COLO668 (cell line): ENCODE results near the gene SPIRE2.
"Not testable (repeated sequence)": the region's sequence is repeated elsewhere in the genome, so short reads cannot be mapped to it uniquely, and the experiment has no call there.

Experiments
- DNase-seq: peaks from one replicate; lab custom pipeline; 2025; ENCODE audit not compliant: unreplicated experiment; lab: John Stamatoyannopoulos, UW

Gene SPIRE2

GRCh38 chr16:89912143-89912542, 83.9 kb downstream of the SPIRE2 start:
- no peak for DNase-seq

GRCh38 chr16:89912627-89913026, 84.4 kb downstream of the SPIRE2 start:
- no peak for DNase-seq

- no peak for DNase-seq
Measured at GRCh38 chr16:89913408-89914387, 85.4 kb downstream of the SPIRE2 start.

GRCh38 chr16:89914642-89915285, 86.5 kb downstream of the SPIRE2 start:
- not testable (repeated sequence) for DNase-seq

GRCh38 chr16:89915303-89916232, 87.3 kb downstream of the SPIRE2 start:
- no peak for DNase-seq

- DNase-seq = peak; percentile 89
Measured at GRCh38 chr16:89917773-89918452, 89.6 kb downstream of the SPIRE2 start.

GRCh38 chr16:89918453-89919347, 90.4 kb downstream of the SPIRE2 start, which contains the start of gene MC1R:
MC1R (plus strand) TSS chr16:89918862; CDS start chr16:89919259, 397 bp downstream.
- DNase-seq = peak; percentile 46

- no peak for DNase-seq
Measured at GRCh38 chr16:89919535-89920406, 91.5 kb downstream of the SPIRE2 start.

- no peak for DNase-seq
Measured at GRCh38 chr16:89920723-89921122, 92.4 kb downstream of the SPIRE2 start.
